ENCODE results near the gene RTN1.

DNA sequence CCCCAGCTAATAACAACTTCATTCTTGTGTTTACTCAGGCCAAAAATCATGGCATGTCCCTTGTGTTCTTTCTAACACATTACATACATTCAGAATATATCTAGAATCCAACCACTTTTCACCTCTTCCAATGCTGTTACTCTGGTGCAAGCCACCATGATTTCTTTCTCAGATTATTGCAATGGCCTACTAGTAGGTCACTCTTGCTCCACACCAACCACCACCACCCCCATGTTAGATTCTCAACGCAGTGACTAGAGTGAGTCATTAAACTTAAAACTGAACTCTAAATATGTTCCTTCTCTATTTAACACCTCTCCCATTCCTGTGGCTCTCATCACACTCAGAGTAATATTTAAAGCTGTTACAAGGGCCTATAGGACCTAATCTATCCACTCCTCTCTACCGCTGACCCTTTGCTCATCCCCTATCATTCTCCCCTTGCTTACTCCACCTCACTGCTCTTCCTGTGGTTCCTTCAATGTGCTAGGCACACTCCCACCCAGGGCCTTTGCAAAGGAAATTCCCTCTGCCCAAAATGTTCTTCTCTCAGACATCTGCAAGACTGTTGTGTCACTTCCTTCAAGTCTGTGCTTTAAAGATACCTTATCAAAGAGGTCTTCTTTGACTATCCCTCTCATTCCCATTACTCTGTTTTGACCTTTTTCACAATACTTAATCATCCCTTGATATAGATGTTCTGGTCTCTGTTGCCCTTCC, 6.6 kb downstream of the RTN1 start:
- no peak for TF ChIP-seq YY1 (IDR thresholded peaks at IDR 0.05; ENCODE audit: low read depth, low read length)
- TF ChIP-seq RBBP5 (IDR thresholded peaks at IDR 0.05; ENCODE audit: borderline replicate concordance, low read depth, low read length) = no peak
- TF ChIP-seq POLR2AphosphoS5 (IDR thresholded peaks at IDR 0.05; ENCODE audit: low read depth, low read length) = no peak
- TF ChIP-seq CTCF (IDR thresholded peaks at IDR 0.05; ENCODE audit: control extremely low read depth in 1 of 3, insufficient read depth in 1 of 3, low read depth in 1 of 3, low read length in 3 of 3) = no peak
- TF ChIP-seq MAFK (IDR thresholded peaks at IDR 0.05; ENCODE audit: low read depth, low read length) = no peak
- TF ChIP-seq SRF (IDR thresholded peaks at IDR 0.05; ENCODE audit: low read depth, low read length) = no peak
- no peak for TF ChIP-seq CREB1 (IDR thresholded peaks at IDR 0.05)
- no peak for TF ChIP-seq CEBPB (IDR thresholded peaks at IDR 0.05; ENCODE audit: low read depth, low read length)
- TF ChIP-seq USF2 (IDR thresholded peaks at IDR 0.05; ENCODE audit: low read length) = no peak
- TF ChIP-seq RFX5 (IDR thresholded peaks at IDR 0.05; ENCODE audit: borderline replicate concordance, low read depth, low read length) = no peak
- no peak for TF ChIP-seq POLR2A (IDR thresholded peaks at IDR 0.05; ENCODE audit: control extremely low read depth in 1 of 2, low read depth in 2 of 2, low read length in 2 of 2)

All from H1 (cell line).